NCI-H2029 (cell line): ENCODE measurements around the gene CDCA5.

Experiments
- DNase-seq: peaks from one replicate; lab custom pipeline; 2025; lab: John Stamatoyannopoulos, UW

Gene CDCA5

GRCh38 chr11:65083834-65084597 is at the start of gene CDCA5, which contains the start of gene ZFPL1:
CDCA5 (minus strand) TSS chr11:65084040; CDS start chr11:65083978, 62 bp downstream.
ZFPL1 (plus strand) TSS chr11:65084222; CDS start chr11:65084699, 477 bp downstream.
- peak; percentile 91 for DNase-seq

GRCh38 chr11:65132988-65133700 is 49.3 kb upstream of the CDCA5 start:
- peak; percentile 51 for DNase-seq

GRCh38 chr11:65132238-65132987 is 48.6 kb upstream of the CDCA5 start:
- DNase-seq, result no peak

- no peak for DNase-seq
Observed at GRCh38 chr11:65131895-65132237, 48.0 kb upstream of the CDCA5 start.

- no peak for DNase-seq
Observed at GRCh38 chr11:65131417-65131776, 47.6 kb upstream of the CDCA5 start.

- no peak for DNase-seq
Observed at GRCh38 chr11:65130631-65131416, 47.0 kb upstream of the CDCA5 start.

GRCh38 chr11:65129649-65130441 is 46.0 kb upstream of the CDCA5 start:
- DNase-seq, result no peak

GRCh38 chr11:65128182-65129145 is 44.6 kb upstream of the CDCA5 start:
- DNase-seq, result no peak

- DNase-seq, result no peak
Observed at GRCh38 chr11:65127473-65128181, 43.8 kb upstream of the CDCA5 start.

- DNase-seq, result no peak
Observed at GRCh38 chr11:65126624-65127274, 42.9 kb upstream of the CDCA5 start.

- DNase-seq, result no peak
Observed at GRCh38 chr11:65125197-65126056, 41.6 kb upstream of the CDCA5 start.

- no peak for DNase-seq
Observed at GRCh38 chr11:65124480-65125196, 40.8 kb upstream of the CDCA5 start.

GRCh38 chr11:65121865-65122696 is 38.2 kb upstream of the CDCA5 start, which contains the start of the genes FAU and MRPL49:
FAU (minus strand) TSS chr11:65122134; CDS start chr11:65121813, 321 bp downstream.
MRPL49 (plus strand) TSS chr11:65122321; CDS start chr11:65122347, 26 bp downstream.
- peak; percentile 99 for DNase-seq

GRCh38 chr11:65121447-65121864 is 37.6 kb upstream of the CDCA5 start:
- no peak for DNase-seq

- no peak for DNase-seq
Observed at GRCh38 chr11:65120831-65121230, 37.0 kb upstream of the CDCA5 start.

GRCh38 chr11:65119670-65119995 is 35.8 kb upstream of the CDCA5 start:
- no peak for DNase-seq
